VCaP (cell line): ENCODE measurements around the gene KRTAP4-11.
"Not testable (repeated sequence)": the region's sequence is repeated elsewhere in the genome, so short reads cannot be mapped to it uniquely, and the experiment has no call there.

Experiments used
- H3K27ac ChIP-seq: fragments of 450-650 bp; 2 replicates; pipeline ENCODE4 v1.5.1; 2017
- TF ChIP-seq, protein P1 (sequence below): fragments of 450-650 bp; conservative IDR thresholded peaks from 2 replicates; pipeline ENCODE4 v1.5.1; 2017; ENCODE audit warnings: mild to moderate bottlenecking, moderate library complexity

KRTAP4-11 gene

DNA sequence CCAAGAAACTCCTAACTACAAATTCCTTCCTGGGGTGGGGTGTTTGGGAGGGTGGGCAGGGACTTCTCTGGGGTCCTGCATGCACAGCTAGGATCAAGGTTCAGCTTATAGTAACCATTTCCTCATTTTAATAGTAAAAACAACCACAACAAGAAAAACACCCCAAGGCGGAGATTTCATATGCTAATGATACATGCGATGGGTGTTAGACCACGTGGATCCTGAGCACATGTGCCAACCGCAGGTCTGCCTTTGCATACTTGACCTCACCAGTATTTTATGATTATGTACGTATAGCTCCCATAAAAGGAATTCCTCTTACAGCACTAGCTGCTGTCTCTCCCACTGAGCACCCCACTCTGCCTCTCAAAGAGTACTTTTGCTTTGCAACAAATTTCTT is 1.9 kb downstream of the KRTAP4-11 start:
- TF ChIP-seq, protein P1, sequence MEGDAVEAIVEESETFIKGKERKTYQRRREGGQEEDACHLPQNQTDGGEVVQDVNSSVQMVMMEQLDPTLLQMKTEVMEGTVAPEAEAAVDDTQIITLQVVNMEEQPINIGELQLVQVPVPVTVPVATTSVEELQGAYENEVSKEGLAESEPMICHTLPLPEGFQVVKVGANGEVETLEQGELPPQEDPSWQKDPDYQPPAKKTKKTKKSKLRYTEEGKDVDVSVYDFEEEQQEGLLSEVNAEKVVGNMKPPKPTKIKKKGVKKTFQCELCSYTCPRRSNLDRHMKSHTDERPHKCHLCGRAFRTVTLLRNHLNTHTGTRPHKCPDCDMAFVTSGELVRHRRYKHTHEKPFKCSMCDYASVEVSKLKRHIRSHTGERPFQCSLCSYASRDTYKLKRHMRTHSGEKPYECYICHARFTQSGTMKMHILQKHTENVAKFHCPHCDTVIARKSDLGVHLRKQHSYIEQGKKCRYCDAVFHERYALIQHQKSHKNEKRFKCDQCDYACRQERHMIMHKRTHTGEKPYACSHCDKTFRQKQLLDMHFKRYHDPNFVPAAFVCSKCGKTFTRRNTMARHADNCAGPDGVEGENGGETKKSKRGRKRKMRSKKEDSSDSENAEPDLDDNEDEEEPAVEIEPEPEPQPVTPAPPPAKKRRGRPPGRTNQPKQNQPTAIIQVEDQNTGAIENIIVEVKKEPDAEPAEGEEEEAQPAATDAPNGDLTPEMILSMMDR: no peak

DNA sequence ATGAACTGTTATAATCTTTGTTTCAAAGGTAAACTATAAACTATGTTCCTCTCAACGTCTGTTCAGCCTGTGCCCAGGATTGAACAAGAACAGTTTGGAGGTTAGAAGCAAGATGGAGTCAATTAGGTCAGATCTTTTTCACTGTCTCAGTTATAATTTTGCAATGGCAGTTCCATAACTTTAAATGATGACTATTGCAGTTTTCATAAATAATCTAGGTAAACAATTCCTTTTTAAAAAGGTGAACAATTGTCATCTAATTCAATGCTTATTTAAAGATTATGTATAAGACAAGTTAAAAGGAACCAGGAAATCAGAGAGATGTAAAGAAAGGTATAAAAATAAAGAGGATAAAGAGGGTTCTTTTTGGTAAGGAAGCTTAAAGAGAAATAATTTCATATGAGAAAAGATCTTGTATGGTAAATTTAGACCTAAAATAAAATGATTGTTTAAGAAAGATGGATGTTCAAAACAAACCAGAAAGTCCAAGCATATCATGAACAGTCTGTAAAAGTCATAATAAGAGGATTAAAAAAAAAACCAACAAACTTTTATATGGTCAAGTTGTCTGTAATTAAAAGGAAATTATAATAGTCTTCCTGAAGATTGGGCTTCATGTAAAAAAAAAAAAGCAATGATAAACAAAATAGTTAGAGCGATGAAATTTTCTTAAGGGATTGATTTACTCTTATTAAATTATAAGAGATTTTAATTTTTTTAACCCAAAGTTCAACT is 6.9 kb downstream of the KRTAP4-11 start:
- H3K27ac ChIP-seq: no peak overlapping the region
- TF ChIP-seq, protein P1: no peak

More for the DNA sequence above, 1.9 kb downstream of the KRTAP4-11 start:
- no peak overlapping the region for H3K27ac ChIP-seq

DNA sequence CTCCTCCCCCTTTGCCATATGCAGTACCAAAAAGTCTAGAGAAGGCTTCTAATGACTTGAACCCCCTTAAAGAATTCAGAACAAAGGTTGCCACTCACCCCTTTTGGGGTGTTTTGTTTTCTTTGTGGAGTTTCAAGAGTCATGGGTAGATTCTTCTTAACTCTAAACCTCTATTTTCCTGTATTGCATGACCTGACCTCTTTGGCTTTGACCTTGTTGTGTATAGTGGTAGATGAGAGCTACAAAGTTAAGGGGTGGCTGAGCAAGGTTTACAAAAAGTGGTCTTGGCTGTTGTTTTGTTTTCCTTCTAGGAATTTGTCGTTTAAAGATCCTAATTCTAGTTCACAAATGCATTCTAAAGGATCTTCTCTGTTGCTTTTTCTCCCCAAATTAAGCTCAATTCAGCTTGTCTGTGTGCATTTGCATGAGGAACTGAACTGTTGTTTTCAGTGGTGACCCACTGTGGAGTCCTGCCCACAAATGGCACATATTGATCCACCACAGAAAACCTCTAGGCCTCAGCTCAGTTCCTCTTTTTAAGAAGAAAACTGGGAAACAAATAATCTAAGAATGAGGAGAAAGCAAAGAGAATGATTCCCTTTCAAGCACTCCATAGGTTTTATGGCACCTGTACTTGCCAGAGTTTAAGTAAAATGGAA is 9.3 kb downstream of the KRTAP4-11 start:
- H3K27ac ChIP-seq: not testable (repeated sequence)

DNA sequence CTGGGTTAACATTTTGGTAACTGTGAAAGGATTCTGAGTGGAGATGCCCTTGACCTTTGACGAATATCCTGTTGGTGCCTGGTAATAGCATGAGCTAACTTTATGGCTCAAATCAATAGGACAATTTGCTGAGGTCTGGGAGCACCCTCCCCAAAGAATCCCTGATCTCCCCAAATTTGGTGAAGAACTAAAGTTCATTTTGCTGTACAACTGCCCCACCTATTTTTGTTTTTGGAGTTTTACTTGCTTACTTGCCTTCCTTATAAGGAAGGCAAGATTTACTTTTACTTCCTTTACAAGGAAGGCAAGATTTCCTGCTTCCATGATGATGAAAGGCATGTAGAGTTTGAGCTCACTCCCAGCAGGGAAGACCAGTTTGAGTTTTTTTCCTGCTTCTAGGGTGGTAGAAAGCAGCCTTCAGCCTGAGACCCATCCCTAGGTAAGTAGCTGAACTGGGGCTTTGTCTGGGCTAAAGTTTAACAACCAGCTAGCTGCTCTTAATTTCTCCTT is 10.2 kb downstream of the KRTAP4-11 start:
- H3K27ac ChIP-seq: no peak overlapping the region
- TF ChIP-seq, protein P1: no peak

DNA sequence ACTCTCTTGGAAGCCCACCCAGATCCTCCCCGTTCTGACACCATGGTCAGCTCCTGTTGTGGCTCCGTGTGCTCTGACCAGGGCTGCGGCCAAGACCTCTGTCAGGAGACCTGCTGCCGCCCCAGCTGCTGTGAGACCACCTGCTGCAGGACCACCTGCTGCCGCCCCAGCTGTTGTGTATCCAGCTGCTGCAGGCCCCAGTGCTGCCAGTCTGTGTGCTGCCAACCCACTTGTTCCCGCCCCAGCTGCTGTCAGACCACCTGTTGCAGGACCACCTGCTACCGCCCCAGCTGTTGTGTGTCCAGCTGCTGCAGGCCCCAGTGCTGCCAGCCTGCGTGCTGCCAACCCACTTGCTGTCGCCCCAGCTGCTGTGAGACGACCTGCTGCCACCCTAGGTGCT is 12.8 kb downstream of the KRTAP4-11 start, which contains the start of gene KRTAP4-9:
TSS of gene KRTAP4-9 (plus strand) at position 43 of the 400 bp plus-strand sequence. CDS start at position 43, 0 bp downstream.
- H3K27ac ChIP-seq: not testable (repeated sequence)

DNA sequence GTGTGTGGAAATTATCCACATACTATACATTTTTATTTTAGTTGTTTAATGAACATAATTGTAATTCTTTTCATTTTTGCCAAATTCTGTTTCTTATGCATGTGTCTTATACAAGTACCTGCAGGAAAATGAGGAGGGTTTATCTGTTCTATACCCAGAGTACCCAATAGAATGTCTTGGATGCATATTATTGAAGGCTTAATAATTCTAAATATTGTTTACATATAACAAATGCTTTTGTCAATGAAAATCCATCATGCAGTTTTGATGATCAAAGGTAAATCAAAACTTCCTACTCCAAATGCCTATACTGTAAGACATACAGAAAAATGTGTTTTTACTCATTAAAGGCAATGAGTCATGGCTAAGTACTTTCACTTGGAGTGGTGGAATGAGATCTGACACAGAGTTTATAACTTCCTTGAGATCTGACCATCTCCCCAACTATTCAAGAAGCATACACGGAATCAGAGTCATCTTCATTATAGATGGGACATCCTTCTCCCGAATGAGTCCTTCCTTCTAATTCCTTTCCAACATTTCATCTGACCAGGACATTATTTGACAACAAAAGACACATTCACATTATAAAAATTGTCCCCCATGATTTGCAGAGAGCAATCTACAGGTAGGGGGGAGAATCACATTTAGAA is 13.7 kb downstream of the KRTAP4-11 start:
- not testable (repeated sequence) for H3K27ac ChIP-seq

DNA sequence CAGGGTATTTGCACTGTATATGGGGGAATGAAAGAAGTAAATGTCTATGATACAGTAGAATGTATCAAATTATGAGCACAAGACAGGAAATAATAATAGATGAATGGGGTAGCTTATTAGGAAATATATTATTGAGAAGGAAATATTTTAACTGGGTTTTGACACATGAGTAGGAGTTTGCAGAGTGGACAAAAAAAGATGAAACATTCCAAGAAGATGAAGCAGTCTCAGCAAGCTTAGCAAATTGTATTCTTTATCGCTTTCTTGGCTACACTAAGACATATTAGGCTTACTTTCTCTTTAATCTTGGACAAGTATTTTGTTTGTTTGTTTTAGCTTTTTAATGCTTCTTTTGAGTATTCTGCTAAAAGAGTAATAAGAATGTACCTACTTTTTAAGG is 14.3 kb downstream of the KRTAP4-11 start:
- TF ChIP-seq, protein P1: no peak
- H3K27ac ChIP-seq: no peak overlapping the region

DNA sequence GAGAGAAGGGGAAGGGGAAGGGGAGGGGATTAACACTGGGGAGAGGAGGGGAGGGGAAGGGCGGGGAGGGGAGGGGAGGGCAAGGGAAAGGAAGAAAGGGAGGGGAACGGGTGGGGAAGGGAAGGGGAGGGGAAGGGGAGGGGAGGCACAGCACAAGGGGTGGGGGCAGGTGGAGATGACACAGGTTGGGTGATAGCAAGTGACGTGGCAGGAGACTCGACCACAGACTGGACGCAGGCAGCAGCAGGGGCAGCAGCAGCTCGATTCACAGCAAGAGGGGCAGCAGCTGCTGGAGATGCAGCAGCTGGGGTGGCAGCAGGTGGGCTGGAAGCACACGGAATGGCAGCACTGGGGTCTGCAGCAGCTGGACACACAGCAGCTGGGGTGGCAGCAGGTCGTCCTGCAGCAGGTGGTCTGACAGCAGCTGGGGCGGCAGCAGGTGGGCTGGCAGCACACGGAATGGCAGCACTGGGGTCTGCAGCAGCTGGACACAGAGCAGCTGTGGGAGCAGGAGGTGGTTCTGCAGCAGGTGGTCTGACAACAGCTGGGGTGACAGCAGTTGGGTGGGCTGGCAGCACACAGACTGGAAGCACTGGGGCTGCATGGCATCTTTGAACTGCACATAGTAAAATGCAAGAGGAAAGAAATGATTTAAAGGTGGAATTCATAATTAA is 16.4 kb downstream of the KRTAP4-11 start, which contains the start of gene KRTAP4-16:
TSS of gene KRTAP4-16 (minus strand) at position 624 of the 674 bp plus-strand sequence. CDS start at position 624, 0 bp downstream.
- TF ChIP-seq, protein P1: no peak
- H3K27ac ChIP-seq: no peak within 1 kb of the TSS

DNA sequence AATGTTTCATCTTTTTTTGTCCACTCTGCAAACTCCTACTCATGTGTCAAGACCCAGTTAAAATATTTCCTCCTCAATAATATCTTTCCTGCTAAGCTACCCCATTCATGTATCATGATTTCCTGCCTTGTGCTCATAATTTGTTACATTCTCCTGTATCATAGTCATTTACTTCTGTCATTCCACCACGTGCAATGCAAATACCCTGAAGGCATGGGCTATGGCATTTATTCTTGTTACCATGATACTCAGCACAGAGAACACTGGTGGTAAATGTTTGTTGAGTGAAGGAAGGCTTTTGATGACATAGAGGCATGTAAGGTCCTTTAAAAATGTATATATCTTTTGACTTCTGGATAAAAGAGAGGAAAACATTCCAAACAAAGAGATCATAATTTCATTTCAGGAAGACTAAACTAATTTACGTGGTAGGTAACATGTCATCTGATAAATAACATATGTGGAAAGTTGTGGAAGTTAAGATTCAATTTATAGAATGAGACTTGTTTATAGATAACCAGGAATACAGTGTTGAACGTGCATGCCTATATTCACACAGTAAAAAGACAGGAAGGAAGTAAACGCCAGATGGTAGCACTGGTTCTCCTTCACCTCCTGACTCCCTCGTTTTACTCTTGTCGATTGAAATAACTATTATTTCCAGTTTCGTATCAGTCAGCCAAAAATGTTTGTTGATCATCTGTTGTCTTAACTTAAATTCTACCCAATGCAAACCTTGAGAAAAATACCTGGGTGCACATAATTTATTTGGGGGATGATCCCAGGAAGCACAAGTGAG is 18.3 kb downstream of the KRTAP4-11 start:
- not testable (repeated sequence) for H3K27ac ChIP-seq
